Measurements from ENCODE around the gene IL5. TPM values are rescaled to one million over a fixed set of nuclear protein-coding genes. Genes with fewer than 3 reads are reported as not detected.

Gene IL5
- total and polyA plus RNA-seq, 2 donors (not counting 3 experiments of a cell fraction or from before 2014, with no cell fraction given), result not detected

DNA sequence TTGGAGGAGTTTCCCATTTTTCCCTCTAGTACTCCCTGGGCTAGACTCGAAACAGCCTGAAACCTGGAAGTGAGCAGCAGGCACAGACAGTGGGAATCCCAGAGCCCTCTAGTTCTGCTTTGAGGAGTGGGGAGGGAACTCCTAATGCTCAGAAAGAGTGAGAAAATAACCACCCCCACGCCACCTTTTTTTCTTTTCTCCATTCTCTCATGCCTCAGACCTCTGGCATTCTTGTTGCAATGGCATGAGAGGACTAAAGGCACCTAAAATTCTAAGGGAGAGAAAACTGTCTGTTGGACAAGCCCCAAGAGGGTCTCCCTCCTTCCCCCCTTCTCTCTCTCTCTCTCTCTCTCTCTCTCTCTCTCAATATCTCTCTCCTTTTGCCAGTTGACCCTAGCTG is 37.7 kb downstream of the IL5 start:
- H3K9me3 ChIP-seq (replicated peaks; ENCODE audit: control insufficient read depth, insufficient read depth, low read length), result no peaks in the 10 kb centered on the region
- H4K20me1 ChIP-seq (replicated peaks; ENCODE audit: control insufficient read depth, extremely low read depth, insufficient read depth, low read length), result no peaks in the 10 kb centered on the region
- no peaks in the 10 kb centered on the region for H3K36me3 ChIP-seq (ENCODE audit: control insufficient read depth in 2 of 2, extremely low read depth in 1 of 2, insufficient read depth in 2 of 2, low read length in 2 of 2)
- H3K4me3 ChIP-seq (replicated peaks in 1 of 3; ENCODE audit: insufficient read depth in 1 of 3, low read depth in 1 of 3, low read length in 3 of 3), result no peak overlapping the region
- no peaks in the 10 kb centered on the region for H3K79me2 ChIP-seq (ENCODE audit: control insufficient read depth, insufficient read depth, low read length)
- DNase-seq (ENCODE audit: low read depth, low spot score) (no peak), FAIRE-seq (no peak)
- no peak overlapping the region for H3K9ac ChIP-seq (replicated peaks; ENCODE audit: extremely low read depth, insufficient read depth, low read length)
- ChIA-PET POLR2A (no interaction called here), CTCF (interaction anchor here (0.5 to 3.6 kb wide), 22 partner anchors 8 to 378 kb away, joined by 3 to 35 read pairs (median 4); partner anchors contain the start of gene IRF1)
- H3K4me1 ChIP-seq (ENCODE audit: control insufficient read depth, extremely low read depth, insufficient read depth, low read length), result peaks cover 40% of the 10 kb centered on the region
- dilution Hi-C loops (cut with MboI; ENCODE audit: extremely low pct_ligation_motif_present, low sequenced_read_pairs) (no loop called here), intact Hi-C loops (cut with micrococcal nuclease) (loop anchor here (5.0 kb wide), 1 partner anchor 317 kb away; no protein-coding TSS in a partner anchor)
- no peaks in the 10 kb centered on the region for H3K9me1 ChIP-seq (replicated peaks; ENCODE audit: control insufficient read depth, extremely low read depth, insufficient read depth, low read length)
- no peak overlapping the region for H3K27ac ChIP-seq (ENCODE audit: insufficient read depth, low read depth, low read length)
- no peak overlapping the region for H2AFZ ChIP-seq (ENCODE audit: low read depth, low read length)
- TF ChIP-seq POLR2A (IDR thresholded peaks at IDR 0.05; ENCODE audit: low read depth, low read length) (no peak), EZH2 (IDR thresholded peaks at IDR 0.05; ENCODE audit: borderline replicate concordance, low read depth, low read length, severe bottlenecking) (no peak), MYC (IDR thresholded peaks at IDR 0.05; ENCODE audit: low read depth, low read length) (no peak)
- H3K4me2 ChIP-seq (ENCODE audit: insufficient read depth, low read length), result no peak overlapping the region
- no TSS peak for BruUV-seq (replicated peaks)
- H3K27me3 ChIP-seq (ENCODE audit: control insufficient read depth in 2 of 2, insufficient read depth in 2 of 2, low read length in 2 of 2), result no peaks in the 10 kb centered on the region

- Histone ChIP-seq H3K79me2 (ENCODE audit: control insufficient read depth, insufficient read depth, low read length) (no peaks in the 10 kb centered on the region), H3K9me1 (replicated peaks; ENCODE audit: control insufficient read depth, extremely low read depth, insufficient read depth, low read length) (no peaks in the 10 kb centered on the region), H4K20me1 (replicated peaks; ENCODE audit: control insufficient read depth, extremely low read depth, insufficient read depth, low read length) (no peaks in the 10 kb centered on the region), H3K9me3 (replicated peaks; ENCODE audit: control insufficient read depth, insufficient read depth, low read length) (no peaks in the 10 kb centered on the region), H3K4me2 (ENCODE audit: insufficient read depth, low read length) (no peak overlapping the region), H3K4me3 (replicated peaks in 1 of 3; ENCODE audit: insufficient read depth in 1 of 3, low read depth in 1 of 3, low read length in 3 of 3) (no peak overlapping the region), H3K4me1 (ENCODE audit: control insufficient read depth, extremely low read depth, insufficient read depth, low read length) (peaks cover 36% of the 10 kb centered on the region), H3K9ac (replicated peaks; ENCODE audit: extremely low read depth, insufficient read depth, low read length) (no peak overlapping the region), H3K27ac (ENCODE audit: insufficient read depth, low read depth, low read length) (no peak overlapping the region), H3K36me3 (ENCODE audit: control insufficient read depth in 2 of 2, extremely low read depth in 1 of 2, insufficient read depth in 2 of 2, low read length in 2 of 2) (no peaks in the 10 kb centered on the region), H3K27me3 (ENCODE audit: control insufficient read depth in 2 of 2, insufficient read depth in 2 of 2, low read length in 2 of 2) (no peaks in the 10 kb centered on the region), H2AFZ (ENCODE audit: low read depth, low read length) (no peak overlapping the region)
- intact Hi-C loops (cut with micrococcal nuclease) (loop anchor here (5.0 kb wide), 1 partner anchor 318 kb away; no protein-coding TSS in a partner anchor), dilution Hi-C loops (cut with MboI; ENCODE audit: extremely low pct_ligation_motif_present, low sequenced_read_pairs) (no loop called here)
- ChIA-PET CTCF (interaction anchor here (1.1 to 3.6 kb wide), 5 partner anchors 8 to 315 kb away, joined by 3 to 35 read pairs (median 18); partner anchors contain the start of gene IRF1), POLR2A (no interaction called here)
- no TSS peak for BruUV-seq (replicated peaks)
- no peak for FAIRE-seq
- TF ChIP-seq EZH2 (IDR thresholded peaks at IDR 0.05; ENCODE audit: borderline replicate concordance, low read depth, low read length, severe bottlenecking) (no peak), FOS (IDR thresholded peaks at IDR 0.05; ENCODE audit: borderline replicate concordance, insufficient read depth, low read length) (no peak), POLR2A (IDR thresholded peaks at IDR 0.05; ENCODE audit: low read depth, low read length) (no peak), MYC (IDR thresholded peaks at IDR 0.05; ENCODE audit: low read depth, low read length) (no peak), JUN (IDR thresholded peaks at IDR 0.05; ENCODE audit: borderline replicate concordance, insufficient read depth, insufficient read length, low read depth) (no peak), GATA2 (IDR thresholded peaks at IDR 0.05; ENCODE audit: insufficient read depth, insufficient read length, low read depth, low read length) (no peak), POLR2AphosphoS5 (IDR thresholded peaks at IDR 0.05; ENCODE audit: insufficient read depth, low read depth, low read length) (no peak)
- TF ChIP-seq, protein P1, sequence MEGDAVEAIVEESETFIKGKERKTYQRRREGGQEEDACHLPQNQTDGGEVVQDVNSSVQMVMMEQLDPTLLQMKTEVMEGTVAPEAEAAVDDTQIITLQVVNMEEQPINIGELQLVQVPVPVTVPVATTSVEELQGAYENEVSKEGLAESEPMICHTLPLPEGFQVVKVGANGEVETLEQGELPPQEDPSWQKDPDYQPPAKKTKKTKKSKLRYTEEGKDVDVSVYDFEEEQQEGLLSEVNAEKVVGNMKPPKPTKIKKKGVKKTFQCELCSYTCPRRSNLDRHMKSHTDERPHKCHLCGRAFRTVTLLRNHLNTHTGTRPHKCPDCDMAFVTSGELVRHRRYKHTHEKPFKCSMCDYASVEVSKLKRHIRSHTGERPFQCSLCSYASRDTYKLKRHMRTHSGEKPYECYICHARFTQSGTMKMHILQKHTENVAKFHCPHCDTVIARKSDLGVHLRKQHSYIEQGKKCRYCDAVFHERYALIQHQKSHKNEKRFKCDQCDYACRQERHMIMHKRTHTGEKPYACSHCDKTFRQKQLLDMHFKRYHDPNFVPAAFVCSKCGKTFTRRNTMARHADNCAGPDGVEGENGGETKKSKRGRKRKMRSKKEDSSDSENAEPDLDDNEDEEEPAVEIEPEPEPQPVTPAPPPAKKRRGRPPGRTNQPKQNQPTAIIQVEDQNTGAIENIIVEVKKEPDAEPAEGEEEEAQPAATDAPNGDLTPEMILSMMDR (IDR thresholded peaks at IDR 0.05; ENCODE audit: extremely low read depth in 1 of 2, insufficient read depth in 1 of 2, low read depth in 1 of 2, low read length in 2 of 2), result no peak
- TF ChIP-seq, protein P2, sequence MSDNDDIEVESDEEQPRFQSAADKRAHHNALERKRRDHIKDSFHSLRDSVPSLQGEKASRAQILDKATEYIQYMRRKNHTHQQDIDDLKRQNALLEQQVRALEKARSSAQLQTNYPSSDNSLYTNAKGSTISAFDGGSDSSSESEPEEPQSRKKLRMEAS (IDR thresholded peaks at IDR 0.05; ENCODE audit: insufficient read depth, insufficient read length), result no peak
- DNase-seq (ENCODE audit: low read depth, low spot score), result no peak
These were observed 38.6 kb downstream of the IL5 start for GRCh38 chr5:132504746-132505145.

All from endothelial cell of umbilical vein (primary cell).